Inflammatory macrophage (primary cell): Measurements from ENCODE around the gene OAS1.
"Not testable (repeated sequence)": the region's sequence is repeated elsewhere in the genome, so short reads cannot be mapped to it uniquely, and the experiment has no call there.

Experiments used
- DNase-seq, 2 donors: peaks; one replicate each; pipeline ENCODE4 v3.0.0-alpha.2; 2020 to 2022

Gene OAS1

GRCh38 chr12:112937741-112938719 lies 31.3 kb downstream of the OAS1 start, which contains the start of gene OAS3:
Gene OAS3 (plus strand): TSS chr12:112938474. CDS start chr12:112938531, 57 bp downstream.
- DNase-seq: peak; percentile 88 to 92

GRCh38 chr12:112938751-112939150 lies 32.0 kb downstream of the OAS1 start:
- DNase-seq: no peak

- peak in 1 of 2 donors; percentile 8 for DNase-seq
Measured at GRCh38 chr12:112939761-112940381, 33.1 kb downstream of the OAS1 start.

- DNase-seq: no peak
Measured at GRCh38 chr12:112941528-112942335, 35.0 kb downstream of the OAS1 start.

- DNase-seq: no peak
Measured at GRCh38 chr12:112942572-112942971, 35.8 kb downstream of the OAS1 start.

GRCh38 chr12:112944024-112944690 lies 37.4 kb downstream of the OAS1 start:
- no peak for DNase-seq

- DNase-seq: no peak
Measured at GRCh38 chr12:112945515-112945914, 38.8 kb downstream of the OAS1 start.

- no peak for DNase-seq
Measured at GRCh38 chr12:112946236-112947000, 39.7 kb downstream of the OAS1 start.

GRCh38 chr12:112947314-112947713 lies 40.6 kb downstream of the OAS1 start:
- no peak for DNase-seq

- no peak for DNase-seq
Measured at GRCh38 chr12:112947761-112948160, 41.0 kb downstream of the OAS1 start.

- DNase-seq: no peak
Measured at GRCh38 chr12:112948806-112949205, 42.0 kb downstream of the OAS1 start.

GRCh38 chr12:112950701-112951100 lies 43.9 kb downstream of the OAS1 start:
- DNase-seq: no peak

- not testable (repeated sequence) for DNase-seq
Measured at GRCh38 chr12:112957125-112957524, 50.4 kb downstream of the OAS1 start.

- no peak for DNase-seq
Measured at GRCh38 chr12:112961074-112961473, 54.3 kb downstream of the OAS1 start.

GRCh38 chr12:112961536-112961935 lies 54.8 kb downstream of the OAS1 start:
- DNase-seq: no peak

GRCh38 chr12:112962561-112962960 lies 55.8 kb downstream of the OAS1 start:
- DNase-seq: no peak

- DNase-seq: no peak
Measured at GRCh38 chr12:112963227-112963861, 56.6 kb downstream of the OAS1 start.

- no peak for DNase-seq
Measured at GRCh38 chr12:112964067-112964670, 57.4 kb downstream of the OAS1 start.

GRCh38 chr12:112964915-112965314 lies 58.2 kb downstream of the OAS1 start:
- no peak for DNase-seq

GRCh38 chr12:112965643-112966042 lies 58.9 kb downstream of the OAS1 start:
- DNase-seq: no peak

GRCh38 chr12:112967306-112967705 lies 60.5 kb downstream of the OAS1 start:
- DNase-seq: no peak
